ENCODE data around the gene KIR3DL1. TPM values are rescaled to one million over a fixed set of nuclear protein-coding genes. Genes with fewer than 3 reads are reported as not detected.

KIR3DL1 gene
- not detected in 5 replicates for total RNA-seq (2022; extraction: Qiagen RNA extraction; ENCODE audit: low read depth)

DNA sequence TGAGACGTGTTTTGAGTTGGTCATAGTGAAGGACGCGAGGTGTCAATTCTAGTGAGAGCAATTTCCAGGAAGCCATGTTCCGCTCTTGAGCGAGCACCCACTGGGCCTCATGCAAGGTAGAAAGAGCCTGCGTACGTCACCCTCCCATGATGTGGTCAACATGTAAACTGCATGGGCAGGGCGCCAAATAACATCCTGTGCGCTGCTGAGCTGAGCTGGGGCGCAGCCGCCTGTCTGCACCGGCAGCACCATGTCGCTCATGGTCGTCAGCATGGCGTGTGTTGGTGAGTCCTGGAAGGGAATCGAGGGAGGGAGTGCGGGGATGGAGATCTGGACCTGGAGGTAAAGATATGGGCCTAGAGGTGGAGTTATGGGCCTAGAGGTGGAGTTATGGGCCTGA, at the start of gene KIR3DL1:
Gene KIR3DL1, plus strand, starts transcription at position 218 of the 400 bp plus-strand sequence.

GRCh38 chr19:54769646-54770045, 46.6 kb upstream of the KIR3DL1 start, which contains the start of gene KIR2DL1:
Gene KIR2DL1 (plus strand): TSS chr19:54769793. CDS start chr19:54769851, 58 bp downstream.

GRCh38 chr19:54803410-54803809, 12.9 kb upstream of the KIR3DL1 start, which contains the start of gene KIR2DL4:
Gene KIR2DL4 (plus strand): TSS chr19:54803610. CDS start chr19:54803652, 42 bp downstream.

GRCh38 chr19:54832496-54832895, 16.2 kb downstream of the KIR3DL1 start, which contains the start of gene KIR2DS4:
Gene KIR2DS4 (plus strand): TSS chr19:54832676.

DNA sequence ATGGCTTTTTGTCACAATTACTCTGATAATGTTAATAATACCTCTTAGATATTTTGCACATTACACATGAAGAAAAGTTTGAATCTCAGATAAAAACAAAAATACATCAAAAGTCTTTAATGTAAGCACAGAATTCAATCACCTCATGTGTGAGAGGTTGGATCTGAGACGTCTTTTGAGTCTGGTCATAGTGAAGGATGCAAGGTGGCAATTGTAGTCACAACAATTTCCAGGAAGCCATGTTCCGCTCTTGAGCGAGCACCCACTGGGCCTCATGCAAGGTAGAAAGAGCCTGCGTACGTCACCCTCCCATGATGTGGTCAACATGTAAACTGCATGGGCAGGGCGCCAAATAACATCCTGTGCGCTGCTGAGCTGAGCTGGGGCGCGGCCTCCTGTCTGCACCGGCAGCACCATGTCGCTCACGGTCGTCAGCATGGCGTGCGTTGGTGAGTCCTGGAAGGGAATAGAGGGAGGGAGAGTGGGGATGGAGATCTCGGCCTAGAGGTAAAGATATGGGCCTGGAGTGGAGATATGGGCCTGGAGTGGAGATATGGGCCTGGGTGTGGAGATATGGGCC, 33.9 kb downstream of the KIR3DL1 start, which contains the start of gene KIR3DL2:
Gene KIR3DL2, plus strand, starts transcription at position 383 of the 580 bp plus-strand sequence. Its CDS starts 33 bp downstream, at position 416.

GRCh38 chr19:54873990-54874389, 57.7 kb downstream of the KIR3DL1 start, which contains the start of gene FCAR:
Gene FCAR (plus strand): TSS chr19:54874235. CDS start chr19:54874290, 55 bp downstream.

Other genes starting within 250 kb of the KIR3DL1 start
- gene LILRA2, start 242.7 kb upstream of the KIR3DL1 start, total RNA-seq (2022; extraction: Qiagen RNA extraction; ENCODE audit: low read depth): not detected in 5 replicates
- gene LILRA1, start 222.8 kb upstream of the KIR3DL1 start, total RNA-seq (2022; extraction: Qiagen RNA extraction; ENCODE audit: low read depth): not detected in 5 replicates
- gene LILRB1, start 186.0 kb upstream of the KIR3DL1 start, total RNA-seq (2022; extraction: Qiagen RNA extraction; ENCODE audit: low read depth): 0.03 TPM in 1 of 5 replicates, not detected in the others
- not detected in 5 replicates for gene LILRB4, start 153.5 kb upstream of the KIR3DL1 start, total RNA-seq (2022; extraction: Qiagen RNA extraction; ENCODE audit: low read depth)
- gene KIR3DL3, start 92.0 kb upstream of the KIR3DL1 start, total RNA-seq (2022; extraction: Qiagen RNA extraction; ENCODE audit: low read depth): not detected in 5 replicates
- not detected in 5 replicates for gene KIR2DL3, start 78.0 kb upstream of the KIR3DL1 start, total RNA-seq (2022; extraction: Qiagen RNA extraction; ENCODE audit: low read depth)
- gene KIR2DL1, start 46.7 kb upstream of the KIR3DL1 start, total RNA-seq (2022; extraction: Qiagen RNA extraction; ENCODE audit: low read depth): not detected in 5 replicates
- not detected in 5 replicates for gene KIR2DL4, start 12.9 kb upstream of the KIR3DL1 start, total RNA-seq (2022; extraction: Qiagen RNA extraction; ENCODE audit: low read depth)
- not detected in 5 replicates for gene KIR2DS4, start 16.2 kb downstream of the KIR3DL1 start, total RNA-seq (2022; extraction: Qiagen RNA extraction; ENCODE audit: low read depth)
- gene KIR3DL2, start 34.0 kb downstream of the KIR3DL1 start, total RNA-seq (2022; extraction: Qiagen RNA extraction; ENCODE audit: low read depth): not detected in 5 replicates
- gene FCAR, start 57.8 kb downstream of the KIR3DL1 start, total RNA-seq (2022; extraction: Qiagen RNA extraction; ENCODE audit: low read depth): not detected in 5 replicates
- gene NCR1, start 89.7 kb downstream of the KIR3DL1 start, total RNA-seq (2022; extraction: Qiagen RNA extraction; ENCODE audit: low read depth): not detected in 5 replicates
- gene NLRP7, start 131.1 kb downstream of the KIR3DL1 start, total RNA-seq (2022; extraction: Qiagen RNA extraction; ENCODE audit: low read depth): not detected in 5 replicates
- gene NLRP2, start 149.9 kb downstream of the KIR3DL1 start, total RNA-seq (2022; extraction: Qiagen RNA extraction; ENCODE audit: low read depth): 24.0 to 26.8 TPM (median 25.2 TPM) in 5 replicates
- gene GP6, start 221.8 kb downstream of the KIR3DL1 start, total RNA-seq (2022; extraction: Qiagen RNA extraction; ENCODE audit: low read depth): 0.07 to 0.22 TPM (median 0.10 TPM) in 5 replicates
- 16.7 to 22.3 TPM (median 21.3 TPM) in 5 replicates for gene RDH13, start 246.7 kb downstream of the KIR3DL1 start, total RNA-seq (2022; extraction: Qiagen RNA extraction; ENCODE audit: low read depth)